T-helper 1 cell treated with Interleukin-12 subunit alpha and Interleukin-12 subunit beta and Interleukin-4 antibody, amounts not matched to agents 30 μg/mL and 1 μg/mL, for 36 hours (primary cell): ENCODE measurements around the gene CCDC7.
"Not testable (repeated sequence)": the region's sequence is repeated elsewhere in the genome, so short reads cannot be mapped to it uniquely, and the experiment has no call there.

Source experiments
- H3K27ac Mint-ChIP-seq: one replicate; pipeline ENCODE4 v1.8.0; 2021; ENCODE audit warnings: mild to moderate bottlenecking, mixed read lengths
- H3K27me3 Mint-ChIP-seq: one replicate; pipeline ENCODE4 v1.8.0; 2021; ENCODE audit warnings: low read depth, mixed read lengths
- H3K36me3 Mint-ChIP-seq: one replicate; pipeline ENCODE4 v1.8.0; 2021; ENCODE audit warnings: low read depth, mixed read lengths
- H3K4me1 Mint-ChIP-seq: one replicate; pipeline ENCODE4 v1.8.0; 2021; ENCODE audit warnings: low read depth, mixed read lengths
- H3K4me3 Mint-ChIP-seq: one replicate; pipeline ENCODE4 v1.8.0; 2021; ENCODE audit warnings: mild to moderate bottlenecking, moderate library complexity, mixed read lengths
- H3K9me3 Mint-ChIP-seq: one replicate; pipeline ENCODE4 v1.8.0; 2021; ENCODE audit warnings: mixed read lengths

CCDC7 gene

GRCh38 chr10:32661346-32661745 is 215.4 kb downstream of the CCDC7 start:
- no peak overlapping the region for H3K27ac Mint-ChIP-seq
- no peak overlapping the region for H3K4me3 Mint-ChIP-seq
- H3K36me3 Mint-ChIP-seq = peaks cover 1% of the 10 kb centered on the region
- no peaks in the 10 kb centered on the region for H3K27me3 Mint-ChIP-seq
- no peaks in the 10 kb centered on the region for H3K4me1 Mint-ChIP-seq
- H3K9me3 Mint-ChIP-seq = peaks cover 24% of the 10 kb centered on the region

GRCh38 chr10:32680803-32681557 is 235.0 kb downstream of the CCDC7 start:
- no peaks in the 10 kb centered on the region for H3K4me1 Mint-ChIP-seq
- H3K27ac Mint-ChIP-seq = no peak overlapping the region
- H3K9me3 Mint-ChIP-seq = peaks cover 12% of the 10 kb centered on the region
- H3K36me3 Mint-ChIP-seq = peaks cover 2% of the 10 kb centered on the region
- no peaks in the 10 kb centered on the region for H3K27me3 Mint-ChIP-seq
- H3K4me3 Mint-ChIP-seq = no peak overlapping the region

GRCh38 chr10:32684291-32684690 is 238.4 kb downstream of the CCDC7 start:
- Mint-ChIP-seq H3K36me3 (no peaks in the 10 kb centered on the region), H3K4me3 (no peak overlapping the region), H3K27me3 (no peaks in the 10 kb centered on the region), H3K9me3 (no peaks in the 10 kb centered on the region), H3K4me1 (no peaks in the 10 kb centered on the region), H3K27ac (no peak overlapping the region)

- peaks cover 4% of the 10 kb centered on the region for H3K9me3 Mint-ChIP-seq
- H3K27me3 Mint-ChIP-seq = no peaks in the 10 kb centered on the region
- no peak overlapping the region for H3K4me3 Mint-ChIP-seq
- no peaks in the 10 kb centered on the region for H3K4me1 Mint-ChIP-seq
- no peaks in the 10 kb centered on the region for H3K36me3 Mint-ChIP-seq
- H3K27ac Mint-ChIP-seq = no peak overlapping the region
Observed at GRCh38 chr10:32687116-32687515, 241.2 kb downstream of the CCDC7 start.

- Mint-ChIP-seq H3K4me3 (no peak overlapping the region), H3K4me1 (no peaks in the 10 kb centered on the region), H3K9me3 (peaks cover 4% of the 10 kb centered on the region), H3K27me3 (no peaks in the 10 kb centered on the region), H3K36me3 (no peaks in the 10 kb centered on the region), H3K27ac (no peak overlapping the region)
Observed at GRCh38 chr10:32687546-32687945, 241.6 kb downstream of the CCDC7 start.

GRCh38 chr10:32692174-32692573 is 246.2 kb downstream of the CCDC7 start:
- H3K4me3 Mint-ChIP-seq = no peak overlapping the region
- no peaks in the 10 kb centered on the region for H3K4me1 Mint-ChIP-seq
- H3K27ac Mint-ChIP-seq = no peak overlapping the region
- H3K36me3 Mint-ChIP-seq = no peaks in the 10 kb centered on the region
- no peaks in the 10 kb centered on the region for H3K27me3 Mint-ChIP-seq
- H3K9me3 Mint-ChIP-seq = peaks cover 8% of the 10 kb centered on the region

GRCh38 chr10:32693441-32693979 is 247.6 kb downstream of the CCDC7 start:
- Mint-ChIP-seq H3K27ac (no peak overlapping the region), H3K36me3 (no peaks in the 10 kb centered on the region), H3K9me3 (peaks cover 15% of the 10 kb centered on the region), H3K4me1 (no peaks in the 10 kb centered on the region), H3K27me3 (no peaks in the 10 kb centered on the region), H3K4me3 (no peak overlapping the region)

- H3K4me1 Mint-ChIP-seq, H3K27me3 Mint-ChIP-seq, H3K4me3 Mint-ChIP-seq, H3K36me3 Mint-ChIP-seq, H3K27ac Mint-ChIP-seq: not testable (repeated sequence)
- H3K9me3 Mint-ChIP-seq = peaks cover 24% of the 10 kb centered on the region
Observed at GRCh38 chr10:32699683-32700082, 253.7 kb downstream of the CCDC7 start.

- H3K9me3 Mint-ChIP-seq = peaks cover 35% of the 10 kb centered on the region
Observed at GRCh38 chr10:32713560-32713959, 267.6 kb downstream of the CCDC7 start.

GRCh38 chr10:32731527-32731926 is 285.6 kb downstream of the CCDC7 start:
- H3K4me1 Mint-ChIP-seq = no peaks in the 10 kb centered on the region
- H3K27ac Mint-ChIP-seq = no peak overlapping the region
- no peaks in the 10 kb centered on the region for H3K36me3 Mint-ChIP-seq
- no peaks in the 10 kb centered on the region for H3K9me3 Mint-ChIP-seq
- no peaks in the 10 kb centered on the region for H3K27me3 Mint-ChIP-seq
- H3K4me3 Mint-ChIP-seq = no peak overlapping the region

More at GRCh38 chr10:32713560-32713959, 267.6 kb downstream of the CCDC7 start:
- Mint-ChIP-seq H3K4me3 (no peak overlapping the region), H3K27ac (no peak overlapping the region), H3K4me1 (no peaks in the 10 kb centered on the region), H3K36me3 (no peaks in the 10 kb centered on the region), H3K27me3 (no peaks in the 10 kb centered on the region)

GRCh38 chr10:32738958-32739357 is 293.0 kb downstream of the CCDC7 start:
- H3K4me1 Mint-ChIP-seq = no peaks in the 10 kb centered on the region
- H3K27ac Mint-ChIP-seq = no peak overlapping the region
- H3K4me3 Mint-ChIP-seq = no peak overlapping the region
- H3K9me3 Mint-ChIP-seq = no peaks in the 10 kb centered on the region
- no peaks in the 10 kb centered on the region for H3K36me3 Mint-ChIP-seq
- no peaks in the 10 kb centered on the region for H3K27me3 Mint-ChIP-seq

- Mint-ChIP-seq H3K27ac (no peak overlapping the region), H3K36me3 (no peaks in the 10 kb centered on the region), H3K9me3 (peaks cover 6% of the 10 kb centered on the region), H3K4me1 (no peaks in the 10 kb centered on the region), H3K4me3 (no peak overlapping the region), H3K27me3 (no peaks in the 10 kb centered on the region)
Observed at GRCh38 chr10:32744321-32744720, 298.4 kb downstream of the CCDC7 start.

- Mint-ChIP-seq H3K4me1 (no peaks in the 10 kb centered on the region), H3K27me3 (no peaks in the 10 kb centered on the region), H3K27ac (no peak overlapping the region), H3K9me3 (peaks cover 6% of the 10 kb centered on the region), H3K36me3 (no peaks in the 10 kb centered on the region), H3K4me3 (no peak overlapping the region)
Observed at GRCh38 chr10:32746869-32747268, 300.9 kb downstream of the CCDC7 start.

- Mint-ChIP-seq H3K27me3 (no peaks in the 10 kb centered on the region), H3K9me3 (peaks cover 20% of the 10 kb centered on the region), H3K4me1 (no peaks in the 10 kb centered on the region), H3K36me3 (no peaks in the 10 kb centered on the region), H3K4me3 (no peak overlapping the region), H3K27ac (no peak overlapping the region)
Observed at GRCh38 chr10:32751582-32751981, 305.6 kb downstream of the CCDC7 start.

- not testable (repeated sequence) for H3K4me1 Mint-ChIP-seq, H3K27ac Mint-ChIP-seq, H3K27me3 Mint-ChIP-seq, H3K4me3 Mint-ChIP-seq, H3K36me3 Mint-ChIP-seq
- peaks cover 33% of the 10 kb centered on the region for H3K9me3 Mint-ChIP-seq
Observed at GRCh38 chr10:32754900-32755299, 309.0 kb downstream of the CCDC7 start.
